SJSA1 (cell line): ENCODE data around the gene CFAP92. TPM values are rescaled to one million over a fixed set of nuclear protein-coding genes. Genes with fewer than 3 reads are reported as not detected.

Experiments
- DNase-seq, 2 experiments: peaks; one replicate each; pipeline ENCODE4 v3.0.0-alpha.2; 2015 to 2020; ENCODE audit warnings: low spot score in 2 of 2, low read depth in 1 of 2
- H3K27ac ChIP-seq: fragments of 250-450 bp; sonication (Bioruptor Pico); 2 replicates; pipeline ENCODE4 v1.5.1; 2020; ENCODE audit warnings: mild to moderate bottlenecking, moderate library complexity
- H3K27me3 ChIP-seq: fragments of 250-450 bp; sonication (Bioruptor Pico); replicated peaks from 2 replicates; pipeline ENCODE4 v1.5.1; 2020; ENCODE audit warnings: mild to moderate bottlenecking, moderate library complexity
- H3K36me3 ChIP-seq: fragments of 250-450 bp; sonication (Bioruptor Pico); 2 replicates; pipeline ENCODE4 v1.5.1; 2020; ENCODE audit warnings: mild to moderate bottlenecking
- H3K4me1 ChIP-seq: fragments of 250-450 bp; sonication (Bioruptor Pico); replicated peaks from 2 replicates; pipeline ENCODE4 v1.6.1; 2021; ENCODE audit warnings: mild to moderate bottlenecking
- H3K4me3 ChIP-seq: fragments of 250-450 bp; sonication (Bioruptor Pico); 2 replicates; pipeline ENCODE4 v1.5.1; 2020; ENCODE audit warnings: mild to moderate bottlenecking
- H3K9me3 ChIP-seq: fragments of 250-450 bp; sonication (Bioruptor Pico); replicated peaks from 2 replicates; pipeline ENCODE4 v1.5.1; 2020; ENCODE audit warnings: mild to moderate bottlenecking
- total RNA-seq: library from RNA; depleted of rRNA; stranded (reverse); fragments of >200 nt; shearing (Covaris generic); gene quantifications from 2 replicates; pipeline ENCODE4 v1.2.3, GENCODE V29; 2014

CFAP92 gene
- total RNA-seq, 1 experiment from 2014 or later: 0.71 TPM

DNA sequence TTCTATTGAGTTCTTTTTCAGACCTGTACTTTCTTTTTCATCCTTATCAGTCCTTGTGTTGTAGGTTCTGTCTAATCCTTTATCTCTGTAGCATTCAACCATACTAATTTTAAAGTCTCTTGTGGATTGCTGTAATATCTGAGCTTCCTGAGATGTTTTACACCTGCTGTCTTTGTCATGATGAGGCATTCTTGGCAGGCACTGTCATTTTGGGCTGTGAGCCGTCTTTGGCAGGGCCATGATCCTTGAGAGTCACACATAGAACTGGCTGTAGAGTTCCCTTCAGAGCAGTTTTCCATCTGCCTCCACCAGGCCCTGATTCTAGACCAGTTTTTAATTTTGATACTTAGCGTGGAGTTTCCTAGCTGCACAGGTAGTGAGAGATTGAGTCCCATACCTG is 13.9 kb upstream of the CFAP92 start:
- Histone ChIP-seq H3K27ac (no peak overlapping the region), H3K9me3 (no peaks in the 10 kb centered on the region)
- no peak for DNase-seq

DNA sequence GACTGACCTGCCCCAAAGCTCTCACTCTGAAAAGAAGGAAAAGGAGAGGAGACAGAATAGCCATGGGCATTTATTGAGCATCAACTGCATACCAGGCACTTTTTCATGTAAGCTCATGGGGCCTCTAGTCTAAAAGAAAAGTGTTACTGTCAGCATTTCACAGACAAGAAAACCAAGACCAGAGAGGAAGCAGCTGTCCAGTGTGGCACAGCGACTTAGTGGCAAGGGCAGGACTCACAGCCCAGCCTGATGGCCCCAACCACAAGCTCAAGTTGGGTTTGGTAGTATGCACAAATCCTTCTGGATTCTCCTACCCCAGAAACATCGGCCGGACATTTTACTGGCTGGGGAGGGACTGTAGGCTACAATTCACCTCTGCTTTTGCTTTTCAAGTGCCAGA is 13.0 kb upstream of the CFAP92 start:
- no peak for DNase-seq
- Histone ChIP-seq H3K4me1 (peaks cover 52% of the 10 kb centered on the region), H3K36me3 (no peaks in the 10 kb centered on the region; the same call in 1 of the 2 replicates), H3K27ac (no peak overlapping the region), H3K9me3 (no peaks in the 10 kb centered on the region), H3K27me3 (peaks cover 10% of the 10 kb centered on the region), H3K4me3 (no peak overlapping the region)

More for the DNA sequence above, 13.9 kb upstream of the CFAP92 start:
- 0 out of 2 replicates have a peak, but pooled peaks cover under 1% of the 10 kb centered on the region for H3K27me3 ChIP-seq
- peaks cover 53% of the 10 kb centered on the region for H3K4me1 ChIP-seq
- H3K36me3 ChIP-seq: no peaks in the 10 kb centered on the region; the same call in 1 of the 2 replicates
- H3K4me3 ChIP-seq: no peak overlapping the region

DNA sequence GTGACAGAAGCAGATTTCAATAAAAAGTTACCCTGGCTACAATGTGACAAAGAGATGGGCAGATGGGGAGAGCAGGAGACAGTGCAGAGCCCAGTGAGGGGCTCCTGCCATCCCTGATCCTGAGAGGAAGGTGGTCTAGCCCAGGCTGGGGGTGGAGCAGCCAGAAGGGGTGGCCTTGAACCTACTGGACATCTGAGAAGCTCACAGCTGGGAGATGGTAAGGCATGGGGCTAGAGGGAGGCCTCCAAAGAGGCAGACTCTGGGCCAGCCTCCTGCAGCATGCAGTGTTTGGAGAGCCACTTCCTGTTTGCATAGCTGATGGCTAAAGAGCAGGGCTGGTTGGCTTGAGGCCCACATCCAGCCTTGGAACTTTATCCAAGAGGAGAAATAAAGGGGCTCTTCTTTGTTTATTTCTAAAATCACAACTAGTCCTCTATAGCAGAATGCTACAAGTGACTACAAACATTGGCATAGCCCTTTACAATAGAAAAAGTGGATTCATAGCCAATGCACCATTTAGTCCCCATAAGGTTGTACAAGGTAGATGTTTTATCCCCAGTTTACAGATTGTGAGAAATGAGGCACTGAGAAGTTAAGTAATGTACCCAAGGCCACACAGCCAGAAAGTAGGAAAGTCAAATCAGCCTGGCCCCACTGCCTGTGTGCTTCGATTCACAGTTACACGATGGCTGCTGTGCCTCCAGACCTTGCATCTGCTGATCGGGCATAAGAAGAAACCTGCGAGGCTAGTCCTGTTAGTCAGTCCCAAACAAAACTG is 11.8 kb upstream of the CFAP92 start:
- peaks cover 52% of the 10 kb centered on the region for H3K4me1 ChIP-seq
- DNase-seq: peak in 1 of 2 experiments; percentile 46
- H3K9me3 ChIP-seq: 0 out of 2 replicates have a peak, but pooled peaks cover 3% of the 10 kb centered on the region
- no peaks in the 10 kb centered on the region; the same call in 1 of the 2 replicates for H3K36me3 ChIP-seq
- no peak overlapping the region for H3K4me3 ChIP-seq
- no peak overlapping the region for H3K27ac ChIP-seq
- H3K27me3 ChIP-seq: peaks cover 22% of the 10 kb centered on the region

DNA sequence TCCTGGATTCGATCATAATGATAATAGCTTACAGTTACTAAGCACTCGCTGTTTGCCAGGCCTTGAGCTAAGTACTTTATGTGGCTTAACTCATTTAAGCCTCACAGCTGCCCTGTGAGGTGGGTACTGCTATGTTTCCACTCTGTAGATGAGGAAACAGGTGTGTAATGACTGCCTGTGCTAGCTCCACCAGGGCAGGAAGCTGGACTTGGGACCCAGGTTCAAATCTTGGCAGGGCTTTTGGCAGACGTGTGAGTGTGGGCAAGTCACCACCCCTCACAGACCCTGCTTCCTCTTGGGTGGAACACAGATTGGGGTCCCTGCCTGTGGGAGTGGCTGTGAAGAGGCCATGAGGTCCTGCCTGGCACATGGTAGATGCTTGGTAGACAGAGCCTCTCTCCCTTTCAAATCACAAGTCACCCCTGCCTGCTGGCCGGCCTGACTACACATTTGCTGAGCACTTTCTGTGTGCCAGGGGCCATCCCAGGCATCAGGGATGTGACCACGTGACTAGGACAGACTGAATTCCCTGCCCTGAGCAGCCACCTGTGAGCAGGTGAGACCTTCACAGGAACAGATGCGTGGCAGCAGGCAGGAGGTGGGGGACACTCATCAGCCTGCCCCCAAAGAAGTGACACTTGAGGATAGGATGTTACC is 10.9 kb upstream of the CFAP92 start:
- Histone ChIP-seq H3K27me3 (peaks cover 29% of the 10 kb centered on the region), H3K4me3 (no peak overlapping the region)

DNA sequence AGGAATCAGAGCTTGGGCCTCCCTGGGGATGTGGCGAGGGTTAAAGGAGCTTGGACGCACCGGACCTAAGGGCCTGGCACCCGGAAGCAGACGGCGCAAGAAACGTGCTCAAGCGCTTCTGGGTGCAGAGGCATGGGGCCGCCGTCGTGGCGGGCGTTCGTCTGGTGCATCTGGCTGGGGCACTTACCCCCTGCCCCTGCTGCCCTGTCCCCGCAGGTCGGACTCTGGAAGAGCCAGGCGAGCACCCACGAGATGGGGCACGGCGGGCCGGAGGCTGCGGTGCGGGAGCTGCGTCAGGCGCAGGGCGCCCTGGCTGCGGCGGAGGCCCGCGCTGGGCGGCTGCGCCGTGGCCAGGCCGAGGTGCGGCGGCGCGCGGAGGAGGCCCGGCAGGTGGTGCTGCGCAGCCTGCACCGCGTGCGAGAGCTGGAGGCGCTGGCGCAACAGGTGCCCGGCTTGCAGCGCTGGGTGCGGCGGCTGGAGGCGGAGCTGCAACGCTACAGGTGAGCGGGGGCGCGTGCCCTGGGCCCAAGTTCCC is 9.8 kb upstream of the CFAP92 start:
- no peak overlapping the region for H3K27ac ChIP-seq
- H3K36me3 ChIP-seq: no peaks in the 10 kb centered on the region
- DNase-seq: no peak
- H3K4me1 ChIP-seq: peaks cover 46% of the 10 kb centered on the region
- H3K27me3 ChIP-seq: peaks cover 29% of the 10 kb centered on the region
- no peak overlapping the region for H3K4me3 ChIP-seq
- H3K9me3 ChIP-seq: 0 out of 2 replicates have a peak, but pooled peaks cover 3% of the 10 kb centered on the region

More for the DNA sequence above, 10.9 kb upstream of the CFAP92 start:
- Histone ChIP-seq H3K9me3 (0 out of 2 replicates have a peak, but pooled peaks cover 3% of the 10 kb centered on the region), H3K27ac (no peak overlapping the region), H3K4me1 (peaks cover 44% of the 10 kb centered on the region), H3K36me3 (no peaks in the 10 kb centered on the region; the same call in 1 of the 2 replicates)
- no peak for DNase-seq

DNA sequence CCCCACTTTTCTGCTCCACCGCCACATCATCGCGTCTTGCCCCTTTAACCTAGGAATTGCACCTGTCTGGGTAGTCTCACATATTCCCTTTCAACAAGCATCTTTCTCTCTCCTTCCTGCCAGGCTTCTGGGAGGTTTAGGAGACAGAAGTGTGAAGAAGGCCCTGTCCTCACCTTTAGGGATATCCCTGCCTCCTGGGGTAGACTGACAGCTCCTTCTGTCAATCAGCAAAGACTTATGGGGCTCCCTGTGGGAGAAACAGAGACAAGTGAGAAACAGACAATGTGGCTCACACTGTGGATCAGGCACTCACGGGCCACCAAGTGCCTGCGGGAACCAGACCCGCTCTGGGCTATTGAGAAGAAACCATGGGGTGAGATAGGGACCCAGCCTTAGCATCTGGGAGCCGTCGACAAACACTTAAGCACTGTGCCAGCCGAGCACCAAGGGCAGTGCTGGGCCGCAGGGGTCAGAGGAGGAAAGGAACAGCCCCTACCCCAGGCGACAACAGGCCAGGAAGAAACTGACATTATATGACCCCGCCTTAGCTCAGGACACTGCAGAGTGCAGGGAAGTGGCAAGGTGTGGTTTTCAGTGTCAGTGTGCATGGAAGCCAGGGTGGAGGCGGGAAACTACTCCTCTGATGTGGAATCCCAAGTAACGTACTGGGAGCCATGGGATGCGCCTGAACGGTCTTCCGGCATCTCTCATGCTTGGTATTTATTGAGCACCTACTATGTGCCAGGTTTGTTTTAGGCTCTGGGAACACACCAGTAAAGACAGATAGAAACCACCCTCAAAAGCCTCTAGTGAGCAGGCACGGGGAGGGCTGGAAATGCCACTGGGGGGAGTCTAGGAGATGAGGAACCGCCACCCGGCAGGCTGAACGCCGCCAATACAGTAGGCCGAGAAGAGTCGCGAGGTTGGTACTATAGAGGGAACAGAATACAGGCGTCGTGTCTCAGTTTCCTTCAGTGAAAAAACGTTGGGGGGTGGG is 9.0 kb upstream of the CFAP92 start:
- H3K27me3 ChIP-seq: peaks cover 29% of the 10 kb centered on the region
- no peak overlapping the region for H3K27ac ChIP-seq
- 0 out of 2 replicates have a peak, but pooled peaks cover 3% of the 10 kb centered on the region for H3K9me3 ChIP-seq
- peaks cover 52% of the 10 kb centered on the region for H3K4me1 ChIP-seq
- no peak for DNase-seq
- H3K4me3 ChIP-seq: no peak overlapping the region
- H3K36me3 ChIP-seq: no peaks in the 10 kb centered on the region

DNA sequence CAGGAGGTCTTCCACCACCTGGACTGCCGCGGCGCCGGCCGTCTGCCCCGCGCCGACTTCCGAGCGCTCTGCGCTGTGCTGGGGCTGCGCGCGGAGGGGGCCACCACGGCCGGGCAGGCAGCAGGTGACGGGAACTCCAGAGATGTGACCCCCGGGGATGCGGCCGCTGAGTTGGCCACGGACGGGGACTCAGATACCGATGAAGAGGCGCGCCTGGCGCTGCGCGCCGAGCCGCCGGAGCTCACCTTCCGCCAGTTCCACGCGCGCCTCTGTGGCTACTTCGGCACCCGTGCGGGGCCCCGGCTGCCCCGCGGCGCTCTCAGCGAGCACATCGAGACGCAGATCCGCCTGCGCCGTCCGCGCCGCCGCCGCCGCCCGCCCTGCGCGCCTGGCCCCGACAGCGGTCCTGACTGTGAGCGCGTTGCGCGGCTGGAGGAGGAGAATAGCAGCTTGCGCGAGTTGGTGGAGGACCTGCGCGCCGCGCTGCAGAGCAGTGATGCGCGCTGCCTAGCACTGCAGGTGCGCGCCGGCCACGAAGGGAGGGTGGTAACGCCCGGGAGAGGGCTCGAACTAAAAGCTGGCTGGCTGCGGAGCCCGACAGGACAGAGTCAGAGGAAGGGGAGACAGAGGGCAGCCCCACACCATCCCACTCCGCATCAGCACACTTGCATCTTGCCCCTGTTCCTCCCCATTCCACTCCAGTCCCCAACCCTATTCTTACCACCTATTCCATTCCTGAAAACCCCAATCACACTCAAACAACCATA is 8.1 kb upstream of the CFAP92 start:
- Histone ChIP-seq H3K27ac (no peak overlapping the region), H3K36me3 (no peaks in the 10 kb centered on the region), H3K4me1 (peaks cover 52% of the 10 kb centered on the region), H3K9me3 (0 out of 2 replicates have a peak, but pooled peaks cover 3% of the 10 kb centered on the region), H3K27me3 (peaks cover 29% of the 10 kb centered on the region), H3K4me3 (peak overlapping the region; percentile 44)
- DNase-seq: no peak

DNA sequence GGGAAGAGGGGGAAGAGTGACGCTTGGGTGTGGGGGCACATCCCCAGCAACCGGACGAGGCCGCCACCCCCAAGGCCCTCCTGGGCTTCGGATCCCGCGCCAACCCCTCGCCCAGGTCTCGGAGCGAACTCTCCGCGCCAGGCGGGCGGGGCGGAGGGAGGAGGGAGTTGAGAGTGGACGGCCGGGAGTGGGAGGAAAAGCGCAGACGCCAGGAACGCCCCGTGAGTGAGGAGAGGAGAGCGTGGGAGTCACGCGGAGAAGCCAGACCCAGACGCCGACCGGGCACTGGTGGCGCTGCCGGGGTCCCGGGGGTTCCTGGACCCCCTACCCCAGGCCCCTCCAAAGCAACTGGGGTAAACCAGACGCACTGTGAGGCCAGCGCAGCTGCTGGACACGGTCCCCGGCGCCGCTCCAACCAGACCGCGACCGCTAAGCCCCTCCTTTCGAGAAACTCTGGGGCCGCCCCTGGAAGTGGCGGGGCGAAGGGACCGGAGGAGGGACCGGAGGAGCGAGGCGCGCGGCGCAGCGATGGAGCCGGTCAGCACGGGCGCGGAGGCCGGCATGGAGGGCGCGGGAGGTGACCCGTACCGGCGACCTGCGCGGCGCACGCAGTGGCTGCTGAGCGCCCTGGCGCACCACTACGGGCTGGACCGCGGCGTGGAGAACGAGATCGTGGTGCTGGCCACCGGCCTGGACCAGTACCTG is 7.4 kb upstream of the CFAP92 start, which contains the start of gene EFCC1:
Gene EFCC1 (plus strand): TSS at position 204 of the 705 bp plus-strand sequence. CDS start 325 bp downstream, at position 529.
- Histone ChIP-seq H3K36me3 (no peaks in the 10 kb centered on the region), H3K4me3 (peak within 1 kb of the TSS; percentile 44), H3K4me1 (peaks cover 49% of the 10 kb centered on the region), H3K9me3 (0 out of 2 replicates have a peak, but pooled peaks cover 3% of the 10 kb centered on the region), H3K27ac (no peak within 1 kb of the TSS), H3K27me3 (peaks cover 29% of the 10 kb centered on the region)
- DNase-seq: peak in 1 of 2 experiments; percentile 51

DNA sequence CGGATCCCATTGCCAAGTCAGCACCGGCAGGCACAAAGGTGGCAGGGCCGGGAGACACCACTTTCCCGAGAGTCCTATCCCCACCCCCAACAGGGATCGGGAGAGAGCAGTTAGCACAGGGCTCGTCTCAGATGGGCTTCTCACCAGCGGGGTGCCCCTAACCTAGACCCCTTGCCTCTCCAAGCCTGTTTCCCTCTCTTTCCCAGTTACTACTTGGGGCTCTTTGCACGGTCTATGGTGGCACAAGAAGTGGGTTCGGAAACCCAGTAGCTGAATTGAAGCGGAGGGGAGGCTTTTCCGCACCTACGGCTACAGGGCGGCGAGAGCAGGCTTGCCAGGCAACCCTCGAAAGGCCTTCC is 6.8 kb upstream of the CFAP92 start:
- Histone ChIP-seq H3K4me1 (peaks cover 44% of the 10 kb centered on the region), H3K4me3 (peak overlapping the region; percentile 44), H3K9me3 (0 out of 2 replicates have a peak, but pooled peaks cover 3% of the 10 kb centered on the region), H3K27ac (no peak overlapping the region), H3K27me3 (peaks cover 29% of the 10 kb centered on the region), H3K36me3 (no peaks in the 10 kb centered on the region)
- DNase-seq: no peak

DNA sequence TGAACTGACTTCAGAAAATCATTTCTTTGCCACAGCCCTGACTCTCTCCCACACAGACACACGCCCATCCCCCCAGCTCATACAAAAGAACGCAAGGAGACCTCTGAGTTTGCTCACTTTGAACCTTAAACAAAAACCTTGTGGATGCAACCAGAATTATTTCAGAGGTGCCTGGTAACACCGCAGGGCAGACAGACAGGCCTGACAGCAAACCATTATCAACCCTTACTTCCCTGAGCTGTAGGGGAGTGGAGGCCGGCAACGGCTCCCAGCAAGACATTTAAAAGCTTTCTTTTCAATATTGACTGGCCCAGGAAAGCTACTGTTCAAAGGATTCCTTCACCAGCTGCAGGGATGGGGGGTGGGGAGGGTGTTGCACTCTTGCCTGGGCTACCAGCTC is 5.2 kb upstream of the CFAP92 start:
- H3K4me3 ChIP-seq: no peak overlapping the region
- H3K27me3 ChIP-seq: peaks cover 29% of the 10 kb centered on the region
- 0 out of 2 replicates have a peak, but pooled peaks cover 3% of the 10 kb centered on the region for H3K9me3 ChIP-seq
- H3K4me1 ChIP-seq: peaks cover 34% of the 10 kb centered on the region
- no peak overlapping the region for H3K27ac ChIP-seq
- H3K36me3 ChIP-seq: no peaks in the 10 kb centered on the region
- no peak for DNase-seq

DNA sequence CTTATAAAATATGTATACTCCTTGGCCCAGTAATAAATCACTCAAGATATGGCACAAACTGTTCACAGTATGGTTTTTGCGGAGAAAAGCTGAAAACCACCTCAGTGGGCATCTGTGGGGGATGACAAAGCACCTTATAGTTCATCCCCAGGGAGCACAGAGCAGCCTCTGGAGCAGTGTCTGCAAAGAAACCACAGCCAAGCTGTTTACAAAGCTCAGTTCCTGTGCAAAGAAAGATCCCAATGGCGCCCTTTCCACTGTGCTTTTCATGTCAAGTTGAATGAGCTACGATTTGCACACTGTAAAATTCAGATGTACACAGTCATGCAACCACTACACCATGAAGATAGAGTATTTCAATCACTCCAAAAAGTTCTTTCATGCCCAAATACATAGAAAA is 4.7 kb upstream of the CFAP92 start:
- no peak for DNase-seq
- Histone ChIP-seq H3K27me3 (peaks cover 29% of the 10 kb centered on the region), H3K4me3 (no peak overlapping the region), H3K36me3 (no peaks in the 10 kb centered on the region), H3K27ac (no peak overlapping the region), H3K4me1 (peaks cover 37% of the 10 kb centered on the region), H3K9me3 (0 out of 2 replicates have a peak, but pooled peaks cover 3% of the 10 kb centered on the region)
